NCI-H774 (cell line): ENCODE measurements around the gene GLCE.
"Not testable (repeated sequence)": the region's sequence is repeated elsewhere in the genome, so short reads cannot be mapped to it uniquely, and the experiment has no call there.

Source experiments
- DNase-seq: peaks from one replicate; lab custom pipeline; 2025; lab: John Stamatoyannopoulos, UW

GLCE gene

GRCh38 chr15:69275074-69275670 is 114.7 kb downstream of the GLCE start:
- no peak for DNase-seq

GRCh38 chr15:69275933-69276560 is 115.6 kb downstream of the GLCE start:
- no peak for DNase-seq

GRCh38 chr15:69277316-69277715 is 116.9 kb downstream of the GLCE start:
- no peak for DNase-seq

GRCh38 chr15:69279636-69280035 is 119.2 kb downstream of the GLCE start:
- no peak for DNase-seq

GRCh38 chr15:69280783-69281182 is 120.3 kb downstream of the GLCE start:
- no peak for DNase-seq

- no peak for DNase-seq
These were observed 121.8 kb downstream of the GLCE start for GRCh38 chr15:69282104-69282743.

- no peak for DNase-seq
These were observed 125.4 kb downstream of the GLCE start for GRCh38 chr15:69285834-69286233.

- no peak for DNase-seq
These were observed 127.6 kb downstream of the GLCE start for GRCh38 chr15:69288011-69288410.

GRCh38 chr15:69288531-69289341 is 128.3 kb downstream of the GLCE start:
- no peak for DNase-seq

- DNase-seq = no peak
These were observed 129.1 kb downstream of the GLCE start for GRCh38 chr15:69289342-69290146.

GRCh38 chr15:69290346-69291164 is 130.1 kb downstream of the GLCE start:
- no peak for DNase-seq

GRCh38 chr15:69291651-69292050 is 131.2 kb downstream of the GLCE start:
- not testable (repeated sequence) for DNase-seq

- no peak for DNase-seq
These were observed 132.5 kb downstream of the GLCE start for GRCh38 chr15:69292826-69293420.

- no peak for DNase-seq
These were observed 133.5 kb downstream of the GLCE start for GRCh38 chr15:69293741-69294615.

GRCh38 chr15:69296606-69297005 is 136.2 kb downstream of the GLCE start:
- no peak for DNase-seq

- no peak for DNase-seq
These were observed 137.4 kb downstream of the GLCE start for GRCh38 chr15:69297642-69298353.

- no peak for DNase-seq
These were observed 137.9 kb downstream of the GLCE start for GRCh38 chr15:69298354-69298696.

GRCh38 chr15:69298697-69299441 is 138.4 kb downstream of the GLCE start, which contains the start of gene PAQR5:
Gene PAQR5, plus strand, starts transcription at chr15:69298912. Its CDS starts 61,169 bp downstream, at chr15:69360081.
- DNase-seq = peak; percentile 8
